GM12873 (cell line): ENCODE results near the gene SUSD5.

Source experiments
- CTCF ChIP-seq: IDR thresholded peaks from 2 replicates; pipeline ENCODE4 v1.5.1; 2012; ENCODE audit warnings: low read depth, mild to moderate bottlenecking, moderate library complexity, low read length, control low read depth; ENCODE audit not compliant: insufficient read depth; ENCODE audit errors: missing control alignments

Gene SUSD5

GRCh38 chr3:33141006-33141405 is 77.6 kb downstream of the SUSD5 start:
- no peak for TF ChIP-seq CTCF

GRCh38 chr3:33139996-33140395 is 78.6 kb downstream of the SUSD5 start:
- no peak for TF ChIP-seq CTCF

GRCh38 chr3:33137691-33138090 is 80.9 kb downstream of the SUSD5 start:
- no peak for TF ChIP-seq CTCF

- TF ChIP-seq CTCF = no peak
Observed at GRCh38 chr3:33134026-33134625, 84.5 kb downstream of the SUSD5 start.

GRCh38 chr3:33132019-33132360 is 86.6 kb downstream of the SUSD5 start:
- no peak for TF ChIP-seq CTCF

- TF ChIP-seq CTCF = peak; percentile 67
Observed at GRCh38 chr3:33131331-33132018, 87.1 kb downstream of the SUSD5 start.

- no peak for TF ChIP-seq CTCF
Observed at GRCh38 chr3:33130144-33130543, 88.5 kb downstream of the SUSD5 start.
